SK-N-MC (cell line): ENCODE results near the gene RICTOR.

Experiments used
- EZH2 ChIP-seq: fragments of 200-600 bp; sonication (generic); IDR thresholded peaks from one replicate; pipeline ENCODE4 v1.6.1; 2017; ENCODE audit warnings: antibody characterized with exemption
- FOXP2 ChIP-seq: optimal IDR thresholded peaks from 2 replicates; pipeline ENCODE3; 2011; ENCODE audit warnings: mild to moderate bottlenecking, moderate library complexity; ENCODE audit not compliant: insufficient read depth; ENCODE audit errors: extremely low read length, control extremely low read depth
- POLR2AphosphoS5 ChIP-seq: IDR thresholded peaks from 2 replicates; pipeline ENCODE4 v1.6.1; 2012; ENCODE audit warnings: mild to moderate bottlenecking, low read depth, low read length, borderline replicate concordance

DNA sequence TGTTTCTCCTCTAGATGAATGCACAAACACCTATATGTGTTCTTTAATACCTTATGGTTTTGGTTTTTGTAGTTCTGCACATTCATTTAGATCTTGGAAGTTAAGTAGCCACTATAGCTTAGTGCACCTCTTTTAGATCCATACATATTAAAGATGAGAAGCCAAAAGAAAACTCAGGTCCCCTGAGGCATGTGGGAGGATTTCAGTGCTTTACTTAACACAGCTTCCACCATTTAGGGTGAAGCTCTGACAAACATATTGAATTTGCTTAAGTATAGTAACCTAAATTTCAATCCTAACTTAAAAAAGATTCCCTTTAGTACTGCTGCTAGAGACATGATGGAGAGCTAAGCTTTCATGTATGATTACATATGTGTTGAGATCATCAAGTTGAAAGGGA lies 25.6 kb upstream of the RICTOR start:
- no peak for TF ChIP-seq POLR2AphosphoS5
- no peak for TF ChIP-seq EZH2
- TF ChIP-seq FOXP2: no peak
